Adrenal gland (tissue), 12 donors: ENCODE data around the gene SLC2A6. TPM values are rescaled to one million over a fixed set of nuclear protein-coding genes. Genes with fewer than 3 reads are reported as not detected.
A peak's percentile ranks its signal among the peaks of the same experiment; 100 is the strongest.

Source experiments
- DNase-seq, 7 donors: peaks; one replicate each; pipeline ENCODE4 v3.0.0-alpha.2; 2019 to 2020
- H3K27ac ChIP-seq, 5 donors: fragments of 200-600 bp; sonication (generic) in 4 of 5; 1 replicate in 3 of 5; 2 replicates in 2 of 5; pipeline versions ENCODE4 v1.5.1 to v1.8.0; 2016 to 2020; ENCODE audit warnings: mild to moderate bottlenecking in 1 of 5
- H3K27me3 ChIP-seq: fragments of 200-600 bp; 2 replicates; pipeline ENCODE4 v1.8.0; 2021
- H3K36me3 ChIP-seq, 2 donors: fragments of 200-600 bp; replicated peaks in 1 of 2; 1 replicate in 1 of 2; 2 replicates in 1 of 2; pipeline versions ENCODE4 v1.5.1 to v1.8.0; 2018 to 2022
- H3K4me1 ChIP-seq, 2 donors: fragments of 200-600 bp; replicated peaks in 1 of 2; 1 replicate in 1 of 2; 2 replicates in 1 of 2; pipeline versions ENCODE4 v1.5.1 to v1.8.0; 2018 to 2021
- H3K4me3 ChIP-seq, 4 donors: fragments of 200-600 bp; sonication (generic) in 3 of 4; one replicate each; pipeline ENCODE4 v1.5.1; 2016 to 2018
- H3K9me3 ChIP-seq, 3 donors: fragments of 200-600 bp; sonication (generic) in 1 of 3; replicated peaks in 1 of 3; 1 replicate in 2 of 3; 2 replicates in 1 of 3; pipeline versions ENCODE4 v1.5.1 to v1.8.0; 2016 to 2021
- CTCF ChIP-seq, 6 experiments: fragments of 450-650 bp in 4 of 6; fragments of 200-600 bp in 2 of 6; sonication (generic) in 1 of 6; IDR thresholded peaks; 1 replicate in 5 of 6; 2 replicates in 1 of 6; pipeline versions ENCODE4 v1.5.1 to v1.8.0; 2016 to 2021; ENCODE audit warnings: antibody characterized with exemption in 6 of 6, mild to moderate bottlenecking in 2 of 6, moderate library complexity in 1 of 6
- POLR2A ChIP-seq, 2 donors: fragments of 450-650 bp; IDR thresholded peaks; one replicate each; pipeline ENCODE4 v1.6.1; 2017; ENCODE audit warnings: antibody characterized with exemption in 2 of 2, mild to moderate bottlenecking in 2 of 2, moderate library complexity in 1 of 2
- WGBS, 4 donors: extraction: QIAGEN DNeasy Blood & Tissue Kit in 2 of 4; methylation state at CpG; one replicate each; pipeline versions ENCODE4 v1.1.5 to v1.1.7; 2013 to 2017; 5-methylcytosine and 5-hydroxymethylcytosine counted together
- intact Hi-C, 2 donors: fragments of 100-400 bp; cut with DNase I; formaldehyde crosslinking; loops; one replicate each; pipeline versions ENCODE4 v1.14.1 to v1.15.0; 2022 to 2023
- polyA plus RNA-seq, 3 donors: library from polyadenylated mRNA; stranded (reverse); fragments of 200-250 nt in 2 of 3; fragments of 350-450 nt in 1 of 3; fragmentation: Illumina TruSeq in 1 of 3; extraction: RNeasy Lipid Tissue Mini Kit (QIAGEN cat#74804) in 1 of 3; gene quantifications; one replicate each; pipeline ENCODE4 v1.2.3, GENCODE V29; 2013 to 2014
- total RNA-seq, 9 donors: library from RNA; depleted of rRNA in 4 of 9; stranded (reverse); fragments of >200 nt in 4 of 9; fragments of 120-200 nt in 1 of 9; fragmentation: NEBNext Ultra II Directional in 1 of 9; extraction: Animal tissue kit (Norgen Biotek cat#: 25700) in 1 of 9; gene quantifications; one replicate each; pipeline versions ENCODE4 v1.1.0 to v1.2.4, GENCODE V29; 2013 to 2023
- donor health status: healthy with polysubstance abuse.
- donor health status: Bipolar disorder and iron deficiency.
- donor health status: DM: yes; HTN: yes; CAD: no.
- donor health status: DM: no; HTN: no; CAD: no.
- donor health status: DM: no; HTN: no; CAD: no.
- donor health status: DM: yes; HTN: yes; CAD: no.

The SLC2A6 gene
- total and polyA plus RNA-seq, 12 donors, result 1.4 to 79.1 (median 5.8) TPM

DNA sequence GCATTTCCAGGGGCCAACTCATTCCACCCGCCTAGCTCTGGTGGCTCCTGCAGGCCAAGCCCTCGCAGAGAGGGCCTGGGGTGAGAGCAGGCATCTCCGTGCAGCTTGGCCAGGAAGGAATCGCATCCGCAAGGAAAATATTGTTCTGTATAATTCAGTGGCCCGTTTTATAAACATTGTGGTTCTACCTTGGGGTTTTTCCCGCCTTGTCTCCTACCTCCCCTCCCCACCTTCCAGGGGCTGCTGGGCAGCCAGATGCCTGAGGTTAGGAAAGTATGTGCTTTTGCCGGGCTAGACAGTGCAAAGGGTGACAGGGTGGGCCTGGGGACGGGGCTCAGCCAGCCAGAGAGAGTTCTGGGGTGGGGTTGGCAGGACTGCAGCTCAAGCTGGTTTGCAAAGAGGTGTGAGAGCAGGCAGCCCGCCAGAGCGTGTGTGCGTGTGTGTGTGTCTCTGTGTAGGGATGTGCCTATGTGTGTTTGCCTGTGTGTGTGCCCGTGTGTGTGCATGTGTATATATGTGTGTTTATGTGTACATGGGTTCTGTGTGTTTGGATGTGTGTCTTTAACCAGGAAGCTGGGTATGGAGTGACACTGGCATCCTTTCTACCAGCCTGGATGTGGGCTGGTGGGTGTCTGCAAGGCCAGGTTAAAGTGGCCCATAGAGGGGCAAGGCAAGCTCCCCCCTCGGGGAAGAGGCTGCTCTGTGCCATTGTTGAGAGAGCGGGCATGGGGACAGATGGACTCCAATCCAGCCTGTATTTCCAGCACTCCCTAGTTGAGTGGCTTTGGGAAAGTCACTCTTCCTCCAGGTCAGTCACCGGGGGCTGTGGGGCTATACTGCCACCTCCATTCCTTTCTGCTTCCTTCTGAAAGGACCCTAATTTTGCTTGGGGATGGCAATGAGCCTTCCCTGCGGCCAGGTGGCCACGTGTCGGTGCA is 10.6 kb upstream of the SLC2A6 start:
- Histone ChIP-seq H3K9me3 (no peaks in the 10 kb centered on the region), H3K36me3 (no peaks in the 10 kb centered on the region), H3K4me1 (peaks cover 0 to 4% of the 10 kb centered on the region in 2 donors), H3K27me3 (no peaks in the 10 kb centered on the region), H3K4me3 (no peak overlapping the region), H3K27ac (no peak overlapping the region)
- WGBS, 4 donors, result 80 to 91% (median 85%) methylated on average over 15 to 19 of the region's 19 CpGs
- TF ChIP-seq CTCF (IDR thresholded peaks at IDR 0.05) (no peak), POLR2A (IDR thresholded peaks at IDR 0.05) (no peak)
- intact Hi-C loops, result loop anchor here (5.0 to 10.0 kb wide), 5 partner anchors 82 to 465 kb away; partner anchors contain the start of genes SURF1 (in 2 of the 2) and SURF2 (in 2 of the 2)
- DNase-seq, result no peak

DNA sequence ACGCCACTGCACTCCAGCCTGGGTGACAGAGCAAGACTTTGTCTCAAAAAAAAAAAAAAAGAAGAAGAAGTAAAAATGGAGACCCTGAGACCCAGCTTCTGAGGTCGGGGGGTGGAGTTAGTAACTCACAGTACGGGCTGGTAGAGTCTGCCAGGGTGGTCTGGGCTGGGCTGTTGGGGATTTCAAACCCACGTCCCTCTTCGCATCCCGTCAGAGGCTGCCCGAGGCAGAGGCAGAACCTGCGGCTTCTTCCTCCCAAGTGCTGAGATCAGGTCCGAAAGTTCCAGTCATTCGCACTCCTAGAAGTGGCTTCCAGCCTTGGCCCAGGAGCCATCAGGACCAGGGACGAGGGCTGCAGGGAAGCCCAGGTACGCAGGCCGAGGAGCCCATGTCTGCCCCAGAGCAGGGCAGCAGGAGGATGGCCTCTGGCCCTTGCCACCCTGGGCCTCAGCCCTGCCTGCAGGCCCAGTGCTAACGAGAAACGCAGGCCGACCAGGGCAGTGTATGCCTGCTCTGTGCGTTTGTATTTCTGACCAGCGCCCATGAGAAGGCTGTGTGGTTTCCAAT is 9.9 kb upstream of the SLC2A6 start:
- H3K4me1 ChIP-seq, result peaks cover 0 to 4% of the 10 kb centered on the region in 2 donors
- WGBS, 4 donors, result 77 to 94% (median 87%) methylated on average over 12 to 18 of the region's 18 CpGs
- H3K27ac ChIP-seq, result no peak overlapping the region
- H3K27me3 ChIP-seq, result no peaks in the 10 kb centered on the region
- no peaks in the 10 kb centered on the region for H3K9me3 ChIP-seq
- H3K36me3 ChIP-seq, result no peaks in the 10 kb centered on the region
- TF ChIP-seq CTCF (IDR thresholded peaks at IDR 0.05), result no peak
- no peak for TF ChIP-seq POLR2A (IDR thresholded peaks at IDR 0.05)
- no peak overlapping the region for H3K4me3 ChIP-seq
- DNase-seq, result no peak
- intact Hi-C loops, result loop anchor here (5.0 to 10.0 kb wide), 5 partner anchors 81 to 464 kb away; partner anchors contain the start of genes SURF1 (in 2 of the 2) and SURF2 (in 2 of the 2)

DNA sequence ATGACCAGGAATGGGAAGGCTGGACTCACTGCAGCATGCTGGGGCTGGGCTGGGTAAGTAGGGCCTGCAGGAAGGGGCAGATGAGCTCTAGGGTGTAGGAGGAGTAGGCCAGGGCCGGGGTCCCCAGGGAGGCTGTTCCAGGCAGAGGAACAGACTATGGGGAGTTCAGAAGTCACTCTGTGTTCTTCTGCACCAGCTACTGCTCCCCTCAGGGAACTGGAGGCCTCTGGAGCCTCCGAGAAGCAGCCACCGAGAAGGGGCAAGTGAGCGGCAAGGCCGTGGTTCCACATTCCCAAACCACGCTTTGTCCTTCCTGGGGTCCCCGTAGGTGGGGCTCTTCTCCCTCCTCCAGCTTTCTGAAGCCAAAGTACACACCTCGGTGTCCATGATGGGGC is 8.4 kb upstream of the SLC2A6 start:
- peaks cover 0 to 4% of the 10 kb centered on the region in 2 donors for H3K4me1 ChIP-seq
- no peak overlapping the region for H3K4me3 ChIP-seq
- no peak for TF ChIP-seq POLR2A (IDR thresholded peaks at IDR 0.05)
- TF ChIP-seq CTCF (IDR thresholded peaks at IDR 0.05), result no peak
- H3K36me3 ChIP-seq, result no peaks in the 10 kb centered on the region
- WGBS, 4 donors, result 78 to 89% (median 84%) methylated on average over 1 to 8 of the region's 8 CpGs
- no peak for DNase-seq
- intact Hi-C loops, result loop anchor here (5.0 to 10.0 kb wide), 5 partner anchors 80 to 463 kb away; partner anchors contain the start of genes SURF1 (in 2 of the 2) and SURF2 (in 2 of the 2)
- H3K27me3 ChIP-seq, result no peaks in the 10 kb centered on the region
- peak overlapping the region in 1 of 5 donors; percentile 52 for H3K27ac ChIP-seq
- H3K9me3 ChIP-seq, result no peaks in the 10 kb centered on the region
